Kidney (tissue), 14 donors: Measurements from ENCODE around the gene C3orf20. TPM values are rescaled to one million over a fixed set of nuclear protein-coding genes. Genes with fewer than 3 reads are reported as not detected.

ENCODE experiments used
- DNase-seq, 5 donors: peaks; one replicate each; pipeline ENCODE4 v3.0.0-alpha.2; 2013 to 2020
- FAIRE-seq: peaks from 2 replicates; lab custom pipeline; 2012; peaks lifted over from hg19 to GRCh38; lab: Jason Lieb, UNC
- H3K27ac ChIP-seq, 2 donors: one replicate each; pipeline ENCODE4 v1.7.0; 2013; ENCODE audit warnings: low read depth in 2 of 2, low read length in 2 of 2, inconsistent platforms in 1 of 2
- H3K27me3 ChIP-seq: one replicate; pipeline ENCODE4 v1.7.1; 2013; ENCODE audit warnings: low read length, inconsistent platforms; ENCODE audit not compliant: control insufficient read depth, insufficient read depth
- H3K36me3 ChIP-seq, 3 donors: one replicate each; pipeline versions ENCODE4 v1.7.0 to v1.7.1; 2013; ENCODE audit warnings: low read length in 3 of 3, control low read depth in 1 of 3, inconsistent platforms in 1 of 3; ENCODE audit not compliant: insufficient read depth in 3 of 3, control insufficient read depth in 2 of 3
- H3K4me1 ChIP-seq, 3 donors: one replicate each; pipeline versions ENCODE4 v1.7.0 to v1.7.1; 2013; ENCODE audit warnings: low read length in 3 of 3, inconsistent platforms in 1 of 3, low read depth in 1 of 3; ENCODE audit not compliant: control insufficient read depth in 2 of 3, insufficient read depth in 2 of 3
- H3K4me3 ChIP-seq, 3 donors: one replicate each; pipeline versions ENCODE4 v1.7.0 to v1.8.1; 2013; ENCODE audit warnings: low read length in 3 of 3, control low read depth in 1 of 3, inconsistent platforms in 1 of 3
- H3K9ac ChIP-seq, 3 donors: one replicate each; pipeline versions ENCODE4 v1.7.0 to v1.7.1; 2013; ENCODE audit warnings: low read length in 3 of 3, control low read depth in 1 of 3, inconsistent platforms in 1 of 3
- H3K9me3 ChIP-seq, 3 donors: one replicate each; pipeline versions ENCODE4 v1.7.0 to v1.7.1; 2013; ENCODE audit warnings: low read length in 3 of 3, control low read depth in 1 of 3, inconsistent platforms in 1 of 3; ENCODE audit not compliant: control insufficient read depth in 2 of 3, insufficient read depth in 1 of 3
- CTCF ChIP-seq: IDR thresholded peaks from 3 replicates; pipeline ENCODE4 v1.5.1; 2012; ENCODE audit warnings: mild to moderate bottlenecking, moderate library complexity, borderline replicate concordance; ENCODE audit not compliant: insufficient read depth; ENCODE audit errors: extremely low read depth
- intact Hi-C: fragments of 100-400 bp; cut with DNase I; formaldehyde crosslinking; loops from one replicate; pipeline ENCODE4 v1.11.1; 2022
- polyA plus RNA-seq: library from polyadenylated mRNA; stranded (reverse); fragments of 350-450 nt; fragmentation: Illumina TruSeq; extraction: RNeasy Lipid Tissue Mini Kit (QIAGEN cat#74804); gene quantifications from one replicate; pipeline ENCODE4 v1.2.3, GENCODE V29; 2014; ENCODE audit warnings: low read depth, low replicate concordance; ENCODE audit not compliant: insufficient read depth
- total RNA-seq: library from RNA; stranded (reverse); fragmentation: NEBNext Ultra II Directional; extraction: Animal tissue kit (Norgen Biotek cat#: 25700); gene quantifications from one replicate; pipeline ENCODE4 v1.2.1, GENCODE V29; 2021
- donor health status: control.
- donor health status: control.
- donor health status: control.
- donor health status: control.
- donor health status: control.
- donor health status: DM: yes; HTN: yes; CAD: no.
- donor health status: Normal renal cell carcinoma (clear cell type).

Gene C3orf20
- total and polyA plus RNA-seq, 2 donors from 2014 or later: 0.16 TPM; not detected in 1

DNA sequence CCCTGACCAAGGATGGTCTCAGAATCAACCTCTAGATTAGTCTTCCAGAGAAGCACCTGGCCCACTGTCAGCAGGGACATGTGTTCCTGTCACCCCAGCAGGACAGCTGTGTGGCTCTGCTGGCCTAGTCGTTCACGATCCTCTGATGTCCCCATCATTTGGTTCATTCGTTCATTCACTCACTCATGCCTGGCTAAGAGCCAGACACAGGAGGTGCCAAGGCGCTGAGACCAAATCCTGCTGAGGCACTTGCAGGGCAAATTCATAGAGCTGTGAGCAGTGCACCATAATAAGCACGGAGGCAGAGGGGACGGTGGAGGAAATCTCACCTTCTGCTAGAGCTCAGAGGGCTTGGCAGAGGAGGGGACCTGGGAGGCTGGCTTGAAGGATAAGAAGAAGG is 93.9 kb downstream of the C3orf20 start:
- no peak for FAIRE-seq

GRCh38 chr3:14769544-14770325 is 94.8 kb downstream of the C3orf20 start:
- Histone ChIP-seq H3K4me1 (no peaks in the 10 kb centered on the region), H3K4me3 (no peak overlapping the region), H3K9ac (no peak overlapping the region), H3K36me3 (no peaks in the 10 kb centered on the region), H3K9me3 (no peaks in the 10 kb centered on the region), H3K27ac (no peak overlapping the region), H3K27me3 (no peaks in the 10 kb centered on the region)
- FAIRE-seq (no peak), DNase-seq (no peak)
- no peak for TF ChIP-seq CTCF
- intact Hi-C loops: no loop called here

More for the DNA sequence above, 93.9 kb downstream of the C3orf20 start:
- no peaks in the 10 kb centered on the region for H3K27me3 ChIP-seq
- no peak for TF ChIP-seq CTCF
- no peak for DNase-seq
- H3K4me3 ChIP-seq: no peak overlapping the region
- H3K36me3 ChIP-seq: no peaks in the 10 kb centered on the region
- intact Hi-C loops: no loop called here
- no peak overlapping the region for H3K9ac ChIP-seq
- no peak overlapping the region for H3K27ac ChIP-seq
- no peaks in the 10 kb centered on the region for H3K9me3 ChIP-seq
- no peaks in the 10 kb centered on the region for H3K4me1 ChIP-seq

DNA sequence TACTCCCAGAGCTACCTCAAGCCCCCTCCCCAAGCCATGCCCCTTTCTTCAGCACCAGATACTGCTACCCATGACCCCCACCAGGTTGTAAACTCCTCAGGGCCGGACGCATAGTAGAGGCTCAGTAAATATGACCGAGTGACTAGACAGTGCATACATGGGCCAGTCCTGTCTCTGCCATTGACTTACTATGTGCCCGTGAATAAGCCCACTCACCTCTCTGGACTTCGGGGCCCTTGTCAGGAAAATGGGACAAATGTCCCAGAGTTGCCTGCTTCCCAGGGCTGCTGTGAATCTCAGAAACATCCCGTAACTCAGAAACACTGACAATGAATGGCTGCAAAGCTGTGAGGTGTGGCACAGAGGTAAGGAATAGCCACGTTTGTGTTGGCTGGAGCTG is 95.7 kb downstream of the C3orf20 start:
- no peak for TF ChIP-seq CTCF
- no peak for DNase-seq
- intact Hi-C loops: no loop called here

More for the DNA sequence above, 95.7 kb downstream of the C3orf20 start:
- Histone ChIP-seq H3K9me3 (no peaks in the 10 kb centered on the region), H3K27me3 (no peaks in the 10 kb centered on the region), H3K9ac (no peak overlapping the region), H3K27ac (no peak overlapping the region), H3K36me3 (no peaks in the 10 kb centered on the region), H3K4me1 (no peaks in the 10 kb centered on the region), H3K4me3 (no peak overlapping the region)
- no peak for FAIRE-seq
